Pulmonary artery endothelial cell (primary cell): ENCODE results near the gene EMCN. TPM values are rescaled to one million over a fixed set of nuclear protein-coding genes. Genes with fewer than 3 reads are reported as not detected.
"Not testable (repeated sequence)": the region's sequence is repeated elsewhere in the genome, so short reads cannot be mapped to it uniquely, and the experiment has no call there.

ENCODE experiments used
- DNase-seq: peaks from one replicate; pipeline ENCODE4 v3.0.0-alpha.2; 2011; ENCODE audit warnings: low read depth, low spot score
- total RNA-seq: library from RNA; depleted of rRNA; stranded (reverse); fragments of >200 nt; gene quantifications from 2 replicates; pipeline ENCODE4 v1.2.3, GENCODE V29; 2014

The EMCN gene
- total RNA-seq, 1 donor from 2014 or later: 105 TPM

- DNase-seq: not testable (repeated sequence)
These were observed 137.4 kb downstream of the EMCN start for GRCh38 chr4:100380401-100380800.

- DNase-seq: no peak
These were observed 138.2 kb downstream of the EMCN start for GRCh38 chr4:100379583-100380105.

DNA sequence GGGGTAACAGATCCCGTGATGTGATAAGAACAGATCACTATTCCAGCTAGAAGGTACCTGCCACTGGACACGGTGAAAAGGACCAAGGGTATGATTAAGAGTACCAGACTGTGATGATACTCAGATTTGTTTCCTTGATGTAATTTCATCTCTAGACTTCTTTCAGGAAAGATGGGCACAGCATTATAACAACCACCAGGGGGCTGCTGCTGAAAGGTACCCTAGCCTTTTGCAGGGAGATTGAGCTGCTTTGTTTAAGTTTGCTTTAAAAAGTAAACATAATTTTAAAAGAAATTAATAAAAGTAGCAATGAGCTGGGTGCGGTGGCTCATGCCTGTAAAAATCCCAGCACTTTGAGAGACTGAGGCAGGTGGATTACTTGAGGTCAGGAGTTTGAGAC, 145.4 kb downstream of the EMCN start:
- no peak for DNase-seq

DNA sequence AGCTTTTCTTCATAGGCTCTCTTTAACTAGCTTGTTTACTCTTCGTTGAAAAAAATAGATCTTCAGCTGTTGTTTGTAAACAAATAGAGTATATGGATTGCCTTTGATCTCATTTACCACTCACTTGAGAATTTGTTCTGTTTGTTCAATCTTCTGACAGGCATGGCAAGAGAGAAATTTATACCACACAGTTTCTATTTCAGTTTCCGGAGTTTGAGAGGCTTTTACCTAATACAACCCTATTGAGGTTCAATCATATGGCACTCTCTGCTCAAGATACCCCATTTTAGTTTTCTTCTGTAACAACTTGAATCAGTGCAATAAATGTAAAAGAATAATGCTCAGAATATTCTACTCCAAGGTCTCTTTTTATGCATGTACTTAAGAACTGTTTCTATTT, 148.0 kb downstream of the EMCN start:
- DNase-seq: no peak

GRCh38 chr4:100367451-100367850, 150.4 kb downstream of the EMCN start:
- peak; percentile 59 for DNase-seq

DNA sequence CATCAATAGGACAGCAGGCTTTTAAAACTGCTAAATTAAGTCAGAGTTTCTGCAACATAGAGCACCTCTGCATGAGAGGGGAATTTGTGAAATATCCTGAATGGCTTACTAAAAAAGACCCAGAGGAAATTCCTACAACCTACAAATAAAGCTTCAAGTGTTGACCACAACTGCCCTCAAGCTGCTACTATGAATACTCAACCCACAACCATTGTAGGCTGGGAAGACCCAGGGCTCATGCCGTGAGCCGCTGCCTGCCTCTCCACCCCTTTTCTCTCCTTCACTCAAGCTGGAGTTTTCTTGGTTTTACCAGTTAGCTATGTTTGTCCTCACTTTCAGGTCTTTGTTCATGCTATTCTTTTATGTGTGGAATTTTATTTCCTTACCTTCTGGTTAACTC, 151.6 kb downstream of the EMCN start:
- no peak for DNase-seq

GRCh38 chr4:100362366-100362765, 155.5 kb downstream of the EMCN start:
- peak; percentile 29 for DNase-seq

- DNase-seq: no peak
These were observed 156.5 kb downstream of the EMCN start for GRCh38 chr4:100361336-100361735.

GRCh38 chr4:100360211-100360610, 157.6 kb downstream of the EMCN start:
- DNase-seq: no peak

GRCh38 chr4:100359441-100359840, 158.4 kb downstream of the EMCN start:
- no peak for DNase-seq

GRCh38 chr4:100357542-100357941, 160.3 kb downstream of the EMCN start:
- DNase-seq: no peak

DNA sequence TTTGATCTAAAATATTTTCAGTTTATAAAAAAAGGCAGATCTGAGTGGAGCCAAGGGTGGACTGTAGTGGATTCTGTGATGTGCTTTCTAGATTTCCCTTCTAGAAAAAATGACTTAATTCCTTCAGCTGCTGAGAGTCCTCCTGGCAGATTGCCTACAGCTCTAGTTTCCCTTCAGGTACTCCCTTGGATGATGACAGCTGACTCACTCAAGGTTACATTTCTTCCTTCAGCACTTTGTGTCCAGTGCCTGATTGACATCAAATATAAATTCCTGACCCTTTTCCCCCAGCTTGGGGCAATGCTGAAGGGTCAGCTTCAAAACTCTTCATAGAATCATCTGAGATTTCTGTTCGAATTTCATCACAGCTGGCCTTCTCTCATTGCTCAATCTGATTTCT, 161.7 kb downstream of the EMCN start:
- DNase-seq: no peak

GRCh38 chr4:100352352-100352751, 165.5 kb downstream of the EMCN start:
- DNase-seq: not testable (repeated sequence)

DNA sequence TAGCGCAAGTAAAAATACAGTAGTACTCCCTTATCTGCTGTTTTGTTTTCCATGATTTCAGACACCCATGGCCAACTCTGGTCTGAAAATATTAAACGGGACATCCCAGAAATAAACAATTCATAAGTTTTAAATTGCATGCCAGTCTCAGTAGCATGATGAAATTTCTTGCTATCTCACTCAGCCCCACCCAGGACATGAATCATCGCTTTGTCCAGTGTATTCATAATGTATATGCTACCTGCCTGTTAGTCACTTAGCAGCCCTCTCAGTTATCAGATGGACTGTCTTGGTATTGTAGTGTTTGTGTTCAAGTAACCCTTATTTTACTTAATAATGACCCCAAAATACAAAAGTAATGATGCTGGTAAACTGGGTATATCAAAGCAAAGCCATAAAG, 169.3 kb downstream of the EMCN start:
- peak; percentile 7 for DNase-seq

DNA sequence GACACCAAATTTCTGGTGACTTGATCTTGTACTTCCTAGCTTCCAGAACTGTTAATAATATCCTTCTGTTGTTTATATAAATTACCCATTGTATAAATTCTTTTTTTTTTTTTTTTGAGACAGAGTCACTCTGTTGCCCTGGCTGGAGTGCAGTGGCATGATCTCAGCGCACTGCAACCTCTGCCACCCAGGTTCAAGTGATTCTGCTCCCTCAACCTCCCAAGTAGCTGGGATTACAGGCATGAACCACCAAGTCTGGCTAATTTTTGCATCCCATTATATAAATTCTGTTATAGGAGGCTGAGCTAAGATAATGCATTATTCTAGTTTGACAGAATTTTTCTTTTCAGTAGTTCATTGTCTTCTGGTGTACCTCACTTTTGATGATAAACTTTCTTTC, 170.6 kb downstream of the EMCN start:
- DNase-seq: no peak

DNA sequence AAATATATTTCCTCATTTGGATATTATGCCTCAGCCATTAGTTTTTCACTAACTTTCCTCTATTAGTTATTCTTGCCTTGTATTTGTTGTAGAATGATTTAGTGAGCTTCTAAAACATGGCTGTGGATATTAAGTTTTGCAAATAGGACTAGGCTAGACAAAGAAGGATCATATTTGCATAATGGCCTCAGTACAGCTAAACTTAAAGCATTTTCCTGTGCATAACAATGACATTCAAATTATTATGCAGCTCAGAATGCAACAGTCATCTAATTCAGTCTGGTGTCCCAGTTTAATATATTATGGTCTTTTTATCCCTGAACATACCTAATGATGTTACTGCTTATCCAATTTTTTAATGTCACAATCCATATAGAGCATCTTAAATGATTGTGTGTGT, 172.2 kb downstream of the EMCN start:
- no peak for DNase-seq
